ENCODE results near the gene RNF10.
"Not testable (repeated sequence)": the region's sequence is repeated elsewhere in the genome, so short reads cannot be mapped to it uniquely, and the experiment has no call there.

RNF10 gene

DNA sequence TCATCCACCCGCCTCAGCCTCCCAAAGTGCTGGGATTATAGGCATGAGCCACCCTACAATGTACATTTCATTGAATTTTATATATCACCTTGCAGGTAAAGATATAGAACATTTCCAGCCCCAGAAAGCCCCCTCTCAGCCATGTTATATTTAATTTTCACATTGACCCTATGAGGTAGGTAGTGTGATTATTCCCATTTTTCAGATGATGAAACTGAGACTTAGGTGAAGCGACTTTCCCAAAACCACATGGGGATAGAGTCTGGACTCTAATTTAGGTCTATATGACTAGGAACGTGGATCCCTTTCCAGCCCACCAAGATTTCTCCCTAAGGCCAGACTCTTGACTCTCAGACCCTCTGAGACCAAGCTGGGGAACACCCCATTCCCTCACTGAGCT, 62.7 kb downstream of the RNF10 start:
- Mint-ChIP-seq H3K4me3 (no peak overlapping the region), H3K9me3 (no peaks in the 10 kb centered on the region), H3K36me3 (ENCODE audit: low read depth) (no peaks in the 10 kb centered on the region), H3K4me1 (peaks cover 25% of the 10 kb centered on the region), H3K27me3 (ENCODE audit: low read depth, poor library complexity) (peaks cover 39% of the 10 kb centered on the region), H3K27ac (no peak overlapping the region)
- DNase-seq, result no peak
- no peak for TF ChIP-seq CTCF (IDR thresholded peaks at IDR 0.05)

DNA sequence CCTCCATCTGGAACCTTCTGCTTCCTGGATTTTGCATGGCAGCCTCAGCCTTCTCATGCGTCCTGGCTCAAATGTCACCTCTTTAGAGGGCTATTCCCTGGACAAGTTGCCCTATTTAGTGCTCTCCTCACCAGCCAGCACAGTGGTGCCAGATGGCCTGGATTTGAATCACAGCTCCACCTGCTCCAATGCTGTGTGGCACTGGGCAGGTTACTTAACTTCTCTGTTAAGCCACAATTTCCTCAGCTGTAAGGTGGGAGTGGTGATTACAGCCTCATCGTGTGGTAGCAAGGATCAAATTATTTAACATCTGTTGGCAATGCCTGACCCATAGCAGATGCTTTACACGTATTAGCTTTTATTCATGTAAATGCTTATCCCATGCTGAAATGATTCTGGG, 63.7 kb downstream of the RNF10 start:
- Mint-ChIP-seq H3K27ac (no peak overlapping the region), H3K9me3 (no peaks in the 10 kb centered on the region), H3K27me3 (ENCODE audit: low read depth, poor library complexity) (peaks cover 37% of the 10 kb centered on the region), H3K36me3 (ENCODE audit: low read depth) (no peaks in the 10 kb centered on the region), H3K4me3 (no peak overlapping the region), H3K4me1 (peaks cover 25% of the 10 kb centered on the region)
- no peak for DNase-seq
- TF ChIP-seq CTCF (IDR thresholded peaks at IDR 0.05), result no peak

GRCh38 chr12:120598674-120599463, 64.7 kb downstream of the RNF10 start:
- no peak for TF ChIP-seq CTCF (IDR thresholded peaks at IDR 0.05)
- Mint-ChIP-seq H3K4me3 (no peak overlapping the region), H3K36me3 (ENCODE audit: low read depth) (no peaks in the 10 kb centered on the region), H3K27ac (no peak overlapping the region), H3K9me3 (no peaks in the 10 kb centered on the region), H3K4me1 (peaks cover 25% of the 10 kb centered on the region), H3K27me3 (ENCODE audit: low read depth, poor library complexity) (peaks cover 40% of the 10 kb centered on the region)
- DNase-seq, result no peak

DNA sequence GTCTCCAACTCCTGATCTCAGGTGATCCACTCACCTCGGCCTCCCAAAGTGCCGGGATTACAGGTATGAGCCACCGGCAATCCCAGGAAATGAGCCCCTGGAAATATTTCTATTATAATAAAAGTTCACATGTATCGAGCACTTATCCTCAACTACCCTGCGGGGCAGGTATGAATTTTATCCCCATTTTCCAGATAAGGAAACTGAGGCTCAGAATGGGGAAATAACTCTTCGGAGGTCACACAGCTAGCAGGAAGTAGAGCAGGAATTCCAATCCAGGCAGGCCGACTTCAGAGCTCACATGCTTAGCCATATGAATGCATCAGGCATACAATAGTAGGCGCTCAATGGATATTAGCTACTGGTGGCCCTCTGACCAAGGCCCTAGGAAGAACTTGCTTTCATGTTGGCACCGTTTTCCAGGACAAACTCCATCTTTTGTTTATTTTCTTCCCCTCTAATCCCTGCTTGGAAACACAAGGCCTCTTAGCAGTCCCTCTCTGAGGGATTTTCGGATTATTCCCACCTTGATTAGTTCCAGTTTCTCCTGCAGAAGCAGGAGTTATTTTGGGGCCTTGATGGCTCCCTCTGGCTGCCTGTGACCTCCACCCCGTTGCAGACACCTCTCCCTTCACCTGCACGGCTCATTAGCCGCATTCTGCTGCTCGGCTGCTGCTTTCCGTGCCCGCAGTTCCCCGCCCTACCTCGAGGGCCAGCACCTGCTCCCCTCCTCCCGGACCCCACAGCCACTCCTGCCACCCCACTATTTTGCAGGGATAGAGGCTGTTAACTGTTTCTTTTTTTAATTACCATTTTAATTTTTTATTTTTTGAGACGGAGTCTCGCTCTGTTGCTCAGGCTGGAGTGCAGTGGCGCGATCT, 65.8 kb downstream of the RNF10 start:
- no peak for TF ChIP-seq CTCF (IDR thresholded peaks at IDR 0.05)
- Mint-ChIP-seq H3K36me3 (ENCODE audit: low read depth) (no peaks in the 10 kb centered on the region), H3K9me3 (no peaks in the 10 kb centered on the region), H3K4me3 (no peak overlapping the region), H3K27ac (no peak overlapping the region), H3K27me3 (ENCODE audit: low read depth, poor library complexity) (peaks cover 33% of the 10 kb centered on the region), H3K4me1 (peaks cover 25% of the 10 kb centered on the region)
- peak; percentile 36 for DNase-seq

GRCh38 chr12:120602416-120602815, 68.3 kb downstream of the RNF10 start:
- Mint-ChIP-seq H3K4me1 (peaks cover 25% of the 10 kb centered on the region), H3K27me3 (ENCODE audit: low read depth, poor library complexity) (peaks cover 39% of the 10 kb centered on the region)
- not testable (repeated sequence) for H3K27ac Mint-ChIP-seq; DNase-seq; H3K9me3 Mint-ChIP-seq; H3K36me3 Mint-ChIP-seq (ENCODE audit: low read depth); H3K4me3 Mint-ChIP-seq

DNA sequence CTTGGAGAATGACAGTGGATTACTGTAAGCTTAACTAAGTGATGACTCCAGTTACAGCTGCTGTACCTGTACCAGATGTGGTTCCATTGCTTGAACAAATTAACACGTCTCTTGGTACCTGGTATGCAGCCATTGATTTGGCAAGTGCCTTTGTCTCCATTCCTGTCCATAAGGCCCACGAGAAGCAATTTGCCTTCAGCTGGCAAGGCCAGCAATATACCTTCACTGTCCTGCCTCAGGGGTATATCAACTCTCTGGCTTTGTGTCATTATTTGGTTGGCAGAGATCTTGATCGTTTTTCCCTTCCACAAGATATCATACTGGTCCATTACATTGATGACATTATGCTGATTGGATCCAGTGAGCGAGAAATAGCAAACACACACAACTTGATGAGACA, 76.4 kb downstream of the RNF10 start:
- no peaks in the 10 kb centered on the region for H3K9me3 Mint-ChIP-seq
- no peaks in the 10 kb centered on the region for H3K4me1 Mint-ChIP-seq
- H3K4me3 Mint-ChIP-seq, result no peak overlapping the region
- H3K27ac Mint-ChIP-seq, result no peak overlapping the region
- H3K27me3 Mint-ChIP-seq (ENCODE audit: low read depth, poor library complexity), result peaks cover 62% of the 10 kb centered on the region
- H3K36me3 Mint-ChIP-seq (ENCODE audit: low read depth), result no peaks in the 10 kb centered on the region
- no peak for DNase-seq
- no peak for TF ChIP-seq CTCF (IDR thresholded peaks at IDR 0.05)

- not testable (repeated sequence) for H3K4me1 Mint-ChIP-seq; H3K36me3 Mint-ChIP-seq (ENCODE audit: low read depth); H3K9me3 Mint-ChIP-seq; H3K27ac Mint-ChIP-seq; H3K4me3 Mint-ChIP-seq; DNase-seq
- peaks cover 61% of the 10 kb centered on the region for H3K27me3 Mint-ChIP-seq (ENCODE audit: low read depth, poor library complexity)
Measured at GRCh38 chr12:120611534-120611933, 77.4 kb downstream of the RNF10 start.

Data from nephron progenitor cell (in vitro differentiated cells).